ENCODE results near the gene CALU. TPM values are rescaled to one million over a fixed set of nuclear protein-coding genes. Genes with fewer than 3 reads are reported as not detected.

CALU gene
- total RNA-seq, 1 experiment from 2014 or later = 168 TPM

DNA sequence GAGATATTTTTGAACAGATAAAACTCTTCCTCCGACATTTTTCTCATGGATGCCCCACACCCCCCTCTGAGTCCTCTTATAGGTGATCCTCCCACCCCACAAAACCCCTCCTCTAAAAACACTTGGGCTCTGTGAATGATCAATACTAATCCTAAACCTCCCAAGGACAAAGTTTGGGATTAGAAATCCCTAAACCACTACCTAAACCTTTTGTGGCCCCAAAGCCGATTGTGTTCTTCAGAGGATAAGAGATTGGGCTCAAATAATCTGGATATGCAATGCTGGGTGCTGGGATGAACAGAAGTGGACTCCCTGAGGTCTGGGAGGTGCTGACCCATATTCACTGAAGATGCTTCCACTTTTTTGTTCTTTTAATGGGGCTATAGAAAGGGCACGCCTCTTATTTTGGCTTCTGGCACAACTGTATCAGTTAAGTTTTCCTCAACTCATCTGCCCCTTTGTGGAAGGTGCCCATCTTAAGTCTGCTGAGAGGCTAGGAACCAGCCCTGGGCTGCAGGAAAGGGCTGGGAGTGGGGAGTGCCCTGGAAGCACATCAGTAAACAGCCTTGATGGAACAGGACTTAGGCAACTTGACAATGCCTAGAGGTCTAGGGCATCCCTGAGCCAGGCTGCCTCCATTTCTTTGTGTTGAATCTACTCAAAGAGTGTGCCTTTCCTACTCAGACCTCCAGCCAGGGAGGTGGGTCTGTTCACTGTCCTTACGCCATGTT lies 36.8 kb downstream of the CALU start, which contains the start of gene OPN1SW:
TSS of gene OPN1SW (minus strand) at position 51 of the 731 bp plus-strand sequence. CDS start at position 38, 13 bp downstream.
- Histone ChIP-seq H2AK5ac (ENCODE audit: insufficient read length, low read length) (no peak within 1 kb of the TSS), H4K8ac (replicated peaks; ENCODE audit: insufficient read length, low read depth, low read length) (no peak within 1 kb of the TSS), H2BK5ac (ENCODE audit: insufficient read length, low read length) (no peak within 1 kb of the TSS), H3K79me2 (ENCODE audit: insufficient read depth, low read length) (no peaks in the 10 kb centered on the region), H3K4me2 (ENCODE audit: insufficient read depth, insufficient read length, low read length) (no peak within 1 kb of the TSS), H3K27me3 (ENCODE audit: insufficient read depth, low read length) (no peaks in the 10 kb centered on the region), H3K18ac (ENCODE audit: insufficient read length, low read depth, low read length) (no peak within 1 kb of the TSS), H3K9me3 (ENCODE audit: control insufficient read depth, low read depth, low read length) (no peaks in the 10 kb centered on the region), H3K4me1 (ENCODE audit: insufficient read depth, low read length) (no peaks in the 10 kb centered on the region), H2AFZ (ENCODE audit: low read length) (no peak within 1 kb of the TSS), H3K4ac (ENCODE audit: low read depth, low read length) (no peak within 1 kb of the TSS), H3K56ac (ENCODE audit: insufficient read length, low read depth, low read length) (no peak within 1 kb of the TSS), H3K9ac (ENCODE audit: extremely low read depth, insufficient read length, low read length) (no peak within 1 kb of the TSS), H4K5ac (ENCODE audit: insufficient read length, low read depth, low read length) (no peak within 1 kb of the TSS), H2BK12ac (ENCODE audit: insufficient read length, low read depth, low read length) (no peak within 1 kb of the TSS), H3K14ac (ENCODE audit: insufficient read depth, low read length) (no peak within 1 kb of the TSS), H2BK15ac (ENCODE audit: low read depth, low read length) (no peak within 1 kb of the TSS), H4K91ac (ENCODE audit: insufficient read length, low read depth, low read length) (no peak within 1 kb of the TSS), H3K23me2 (ENCODE audit: insufficient read length, low read depth, low read length, poor library complexity, severe bottlenecking) (no peaks in the 10 kb centered on the region), H2BK20ac (ENCODE audit: low read depth, low read length, poor library complexity, severe bottlenecking) (no peak within 1 kb of the TSS), H3K23ac (ENCODE audit: insufficient read length, low read depth, low read length) (no peak within 1 kb of the TSS), H2BK120ac (ENCODE audit: low read depth, low read length, poor library complexity, severe bottlenecking) (no peak within 1 kb of the TSS), H3K27ac (ENCODE audit: insufficient read length, low read depth, low read length) (no peak within 1 kb of the TSS), H4K20me1 (ENCODE audit: control insufficient read depth, insufficient read depth, insufficient read length) (no peaks in the 10 kb centered on the region), H3K79me1 (ENCODE audit: insufficient read depth, low read depth, low read length, poor library complexity, severe bottlenecking) (no peaks in the 10 kb centered on the region), H3T11ph (ENCODE audit: low read length) (no peak within 1 kb of the TSS)
- 0 out of 4 replicates have a peak, but pooled peaks cover 0 to 1% of the 10 kb centered on the region in 2 experiments for H3K4me1 Mint-ChIP-seq
- WGBS (ENCODE audit: extremely low coverage, insufficient read length, low lambda C conversion rate) = no CpG with 5 or more reads among the region's 4 CpGs
- no peak within 1 kb of the TSS; a peak in 1 of 7 replicates for H3K27ac Mint-ChIP-seq
- H3K9me3 Mint-ChIP-seq = peaks cover 13 to 14% of the 10 kb centered on the region in 2 experiments
- TF ChIP-seq CTCF (conservative IDR thresholded peaks at IDR 0.05) = no peak
- peaks cover 10% of the 10 kb centered on the region for H3K27me3 Mint-ChIP-seq (ENCODE audit: low read depth)
- DNase-seq = no peak
- peaks cover 24 to 32% (median 31%) of the 10 kb centered on the region in 3 experiments for H3K36me3 Mint-ChIP-seq (ENCODE audit: insufficient read depth in 1 of 3, low read depth in 3 of 3)
- no peak within 1 kb of the TSS for H3K4me3 Mint-ChIP-seq

Data from H9 (cell line).